HG02642 (cell line): ENCODE results near the gene DOC2A.

ENCODE experiments used
- ATAC-seq: cut with Tn5 transposase; IDR thresholded peaks from one replicate; pipeline ENCODE4 v1.9.1; 2021; ENCODE audit warnings: mild to moderate bottlenecking; ENCODE audit not compliant: unreplicated experiment, poor library complexity

Gene DOC2A

DNA sequence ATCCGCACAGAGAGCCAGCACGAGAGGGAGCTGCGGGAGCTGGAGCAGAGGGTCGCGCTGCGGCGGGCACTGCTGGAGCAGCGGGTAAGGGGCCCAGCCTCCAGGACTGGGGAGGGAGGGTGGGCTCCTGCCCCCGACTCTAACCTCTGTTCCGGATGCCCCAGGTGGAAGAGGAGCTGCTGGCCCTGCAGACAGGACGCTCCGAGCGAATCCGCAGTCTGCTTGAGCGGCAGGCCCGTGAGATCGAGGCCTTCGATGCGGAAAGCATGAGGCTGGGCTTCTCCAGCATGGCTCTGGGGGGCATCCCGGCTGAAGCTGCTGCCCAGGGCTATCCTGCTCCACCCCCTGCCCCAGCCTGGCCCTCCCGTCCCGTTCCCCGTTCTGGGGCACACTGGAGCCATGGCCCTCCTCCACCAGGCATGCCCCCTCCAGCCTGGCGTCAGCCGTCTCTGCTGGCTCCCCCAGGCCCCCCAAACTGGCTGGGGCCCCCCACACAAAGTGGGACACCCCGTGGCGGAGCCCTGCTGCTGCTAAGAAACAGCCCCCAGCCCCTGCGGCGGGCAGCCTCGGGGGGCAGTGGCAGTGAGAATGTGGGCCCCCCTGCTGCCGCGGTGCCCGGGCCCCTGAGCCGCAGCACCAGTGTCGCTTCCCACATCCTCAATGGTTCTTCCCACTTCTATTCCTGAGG is 19.8 kb downstream of the DOC2A start:
- ATAC-seq, result no peak

DNA sequence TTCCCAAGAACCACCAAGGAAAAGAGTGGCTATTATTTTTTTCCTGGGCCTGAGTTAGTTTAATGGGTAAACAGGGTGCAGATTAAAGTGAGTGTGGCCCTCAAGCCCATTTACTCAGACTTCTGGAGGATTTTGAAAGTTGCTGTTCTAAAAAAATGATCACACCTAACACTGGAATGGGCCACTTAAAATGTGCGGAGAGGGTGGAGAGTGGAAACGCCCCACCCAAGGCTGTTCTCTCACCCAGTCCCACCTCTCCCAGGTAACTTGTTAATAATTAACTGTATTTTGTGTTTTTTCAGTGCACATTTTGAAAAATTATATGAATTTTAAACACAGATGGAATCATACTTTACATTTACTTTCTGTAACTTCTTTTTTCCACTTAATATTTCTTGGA is 20.8 kb downstream of the DOC2A start:
- ATAC-seq, result no peak

DNA sequence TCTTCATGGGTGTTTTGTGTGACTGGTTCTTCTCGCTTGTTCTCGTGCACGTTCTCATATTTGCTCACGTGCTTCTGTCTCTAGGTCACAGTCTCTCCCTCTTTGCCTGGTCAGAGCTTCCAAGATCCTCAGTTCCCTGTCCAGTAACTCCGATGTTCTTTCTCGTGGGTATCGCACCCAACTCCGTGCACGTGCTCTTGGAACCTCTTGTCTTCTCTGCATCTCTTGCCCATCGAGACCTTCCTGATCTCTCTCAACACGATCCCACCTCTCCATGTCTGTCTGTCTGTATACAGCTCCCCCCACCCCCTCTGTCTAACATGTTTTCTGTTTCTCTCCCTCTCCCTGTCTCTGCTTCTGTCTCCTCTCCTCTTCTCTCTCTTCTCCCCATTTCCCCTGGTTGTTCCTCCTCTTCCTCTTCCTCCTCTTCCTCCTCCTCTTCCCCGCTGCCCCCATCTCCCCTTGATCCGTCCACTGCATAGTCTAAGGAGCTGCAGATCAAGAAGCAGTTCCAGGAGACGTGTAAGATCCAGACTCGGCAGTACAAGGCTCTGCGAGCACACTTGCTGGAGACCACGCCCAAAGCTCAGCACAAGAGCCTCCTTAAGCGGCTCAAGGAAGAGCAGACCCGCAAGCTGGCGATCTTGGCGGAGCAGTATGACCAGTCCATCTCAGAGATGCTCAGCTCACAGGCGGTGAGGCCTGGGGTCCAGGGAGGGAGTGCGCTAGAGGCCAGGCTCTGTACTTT is 21.5 kb downstream of the DOC2A start:
- no peak for ATAC-seq

DNA sequence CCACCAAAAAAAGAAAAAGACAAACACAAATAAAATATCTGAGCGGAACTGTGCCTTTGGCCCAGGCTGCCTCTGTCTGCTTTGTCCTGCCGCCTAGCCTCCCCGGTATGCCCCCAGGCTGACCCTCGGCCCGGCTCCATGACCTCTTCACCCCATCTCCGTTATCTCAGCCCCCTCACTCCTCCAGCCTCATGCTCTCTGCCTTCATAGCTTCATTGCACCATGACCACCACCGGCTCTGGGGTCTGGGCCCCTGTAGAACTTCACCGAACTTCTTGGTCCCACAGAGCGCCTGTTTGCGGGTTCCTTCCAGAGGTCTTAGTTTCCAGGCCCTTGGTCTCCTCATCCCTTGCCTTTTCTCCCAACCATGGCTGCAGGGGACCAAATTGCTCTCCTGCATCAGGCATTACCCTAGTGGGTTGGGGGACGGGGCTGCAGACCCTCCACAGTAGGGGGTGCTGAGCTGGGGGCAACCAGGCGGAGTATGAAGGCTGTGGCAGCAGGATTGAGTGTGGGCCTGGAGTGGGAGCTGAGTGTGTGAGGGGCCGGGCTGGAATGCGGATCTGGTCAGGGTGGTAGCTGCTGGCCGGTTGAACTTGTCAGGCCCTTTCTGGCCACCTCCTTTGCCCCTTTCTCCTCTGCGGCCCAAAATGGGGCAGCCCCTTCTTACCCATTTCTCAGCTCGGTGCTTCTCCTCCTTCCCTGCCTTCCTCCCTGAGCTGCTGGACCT is 22.3 kb downstream of the DOC2A start:
- ATAC-seq, result no peak

DNA sequence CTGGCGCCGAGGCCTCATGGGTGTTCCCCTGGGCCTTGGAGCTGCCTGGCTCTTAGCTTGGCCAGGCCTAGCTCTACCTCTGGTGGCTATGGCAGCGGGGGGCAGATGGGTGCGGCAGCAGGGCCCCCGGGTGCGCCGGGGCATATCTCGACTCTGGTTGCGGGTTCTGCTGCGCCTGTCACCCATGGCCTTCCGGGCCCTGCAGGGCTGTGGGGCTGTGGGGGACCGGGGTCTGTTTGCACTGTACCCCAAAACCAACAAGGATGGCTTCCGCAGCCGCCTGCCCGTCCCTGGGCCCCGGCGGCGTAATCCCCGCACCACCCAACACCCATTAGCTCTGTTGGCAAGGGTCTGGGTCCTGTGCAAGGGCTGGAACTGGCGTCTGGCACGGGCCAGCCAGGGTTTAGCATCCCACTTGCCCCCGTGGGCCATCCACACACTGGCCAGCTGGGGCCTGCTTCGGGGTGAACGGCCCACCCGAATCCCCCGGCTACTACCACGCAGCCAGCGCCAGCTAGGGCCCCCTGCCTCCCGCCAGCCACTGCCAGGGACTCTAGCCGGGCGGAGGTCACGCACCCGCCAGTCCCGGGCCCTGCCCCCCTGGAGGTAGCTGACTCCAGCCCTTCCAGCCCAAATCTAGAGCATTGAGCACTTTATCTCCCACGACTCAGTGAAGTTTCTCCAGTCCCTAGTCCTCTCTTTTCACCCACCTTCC is 23.3 kb downstream of the DOC2A start:
- ATAC-seq, result no peak

DNA sequence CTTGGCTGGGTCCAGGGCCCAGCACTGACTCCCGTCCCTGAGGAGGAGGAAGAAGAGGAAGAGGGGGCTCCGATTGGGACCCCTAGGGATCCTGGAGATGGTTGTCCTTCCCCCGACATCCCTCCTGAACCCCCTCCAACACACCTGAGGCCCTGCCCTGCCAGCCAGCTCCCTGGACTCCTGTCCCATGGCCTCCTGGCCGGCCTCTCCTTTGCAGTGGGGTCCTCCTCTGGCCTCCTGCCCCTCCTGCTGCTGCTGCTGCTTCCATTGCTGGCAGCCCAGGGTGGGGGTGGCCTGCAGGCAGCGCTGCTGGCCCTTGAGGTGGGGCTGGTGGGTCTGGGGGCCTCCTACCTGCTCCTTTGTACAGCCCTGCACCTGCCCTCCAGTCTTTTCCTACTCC is 23.9 kb downstream of the DOC2A start:
- no peak for ATAC-seq

DNA sequence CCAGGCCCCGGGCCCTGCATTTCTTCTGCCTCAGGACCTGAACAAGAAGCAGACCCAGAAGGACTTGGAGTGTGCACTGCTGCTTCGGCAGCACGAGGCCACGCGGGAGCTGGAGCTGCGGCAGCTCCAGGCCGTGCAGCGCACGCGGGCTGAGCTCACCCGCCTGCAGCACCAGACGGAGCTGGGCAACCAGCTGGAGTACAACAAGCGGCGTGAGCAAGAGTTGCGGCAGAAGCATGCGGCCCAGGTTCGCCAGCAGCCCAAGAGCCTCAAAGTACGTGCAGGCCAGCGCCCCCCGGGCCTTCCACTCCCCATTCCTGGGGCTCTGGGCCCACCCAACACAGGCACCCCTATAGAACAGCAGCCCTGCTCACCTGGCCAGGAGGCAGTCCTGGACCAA is 24.6 kb downstream of the DOC2A start:
- no peak for ATAC-seq

DNA sequence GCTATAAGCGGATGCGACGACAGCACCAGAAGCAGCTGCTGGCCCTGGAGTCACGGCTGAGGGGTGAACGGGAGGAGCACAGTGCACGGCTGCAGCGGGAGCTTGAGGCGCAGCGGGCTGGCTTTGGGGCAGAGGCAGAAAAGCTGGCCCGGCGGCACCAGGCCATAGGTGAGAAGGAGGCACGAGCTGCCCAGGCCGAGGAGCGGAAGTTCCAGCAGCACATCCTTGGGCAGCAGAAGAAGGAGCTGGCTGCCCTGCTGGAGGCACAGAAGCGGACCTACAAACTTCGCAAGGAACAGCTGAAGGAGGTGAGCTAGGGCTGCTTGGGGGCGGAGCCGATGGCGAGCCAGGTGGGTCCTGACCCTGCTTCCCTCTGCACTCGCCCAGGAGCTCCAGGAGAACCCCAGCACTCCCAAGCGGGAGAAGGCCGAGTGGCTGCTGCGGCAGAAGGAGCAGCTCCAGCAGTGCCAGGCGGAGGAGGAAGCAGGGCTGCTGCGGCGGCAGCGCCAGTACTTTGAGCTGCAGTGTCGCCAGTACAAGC is 25.5 kb downstream of the DOC2A start:
- ATAC-seq, result no peak

DNA sequence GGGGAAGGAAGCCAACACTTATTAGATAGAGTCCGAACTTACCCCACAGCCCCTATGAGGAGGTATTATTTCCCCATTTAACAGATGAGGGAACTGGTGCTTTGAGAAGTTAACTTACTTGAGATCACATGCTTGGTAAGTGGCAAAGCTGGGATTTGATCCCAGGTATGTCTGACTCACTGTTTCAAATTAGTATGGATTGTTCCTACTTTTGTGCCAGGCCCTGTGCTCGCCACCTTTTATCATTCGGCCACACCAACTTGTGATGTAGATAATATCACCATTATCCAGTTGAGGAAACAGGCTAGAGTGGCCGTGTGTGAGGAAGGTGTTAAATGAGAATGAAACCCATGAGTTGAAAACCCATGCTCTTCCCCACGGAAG is 26.1 kb downstream of the DOC2A start:
- ATAC-seq, result no peak

DNA sequence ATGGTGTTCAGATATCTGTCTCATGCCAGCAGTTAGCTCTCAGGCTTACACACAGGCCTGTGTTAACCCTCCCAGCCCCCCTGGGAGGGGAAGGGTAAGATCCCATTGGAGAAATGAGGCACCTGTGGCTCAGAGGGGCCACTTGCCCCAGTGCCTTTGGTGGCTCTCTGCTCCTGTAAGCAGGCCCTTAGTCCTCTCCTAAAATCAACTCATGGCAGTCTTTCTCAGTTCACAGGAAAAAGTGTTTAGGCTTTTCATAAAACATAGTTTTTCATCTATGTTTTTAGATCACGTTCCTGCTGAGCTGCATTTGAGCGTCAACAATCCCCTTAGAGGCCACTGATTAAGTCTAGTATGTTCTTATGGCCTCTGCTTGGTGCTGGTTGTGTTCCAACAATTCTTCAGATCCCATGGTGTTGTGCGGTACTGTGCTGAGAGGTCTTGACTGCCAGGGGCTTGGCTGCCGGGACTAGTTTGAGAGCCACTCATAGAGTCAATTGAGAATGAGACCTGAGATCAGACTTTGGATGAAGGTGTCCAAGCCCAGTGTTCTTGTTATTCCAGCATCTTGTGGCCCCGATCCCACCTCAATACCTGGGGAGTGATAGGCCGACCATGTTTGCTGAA is 26.6 kb downstream of the DOC2A start:
- ATAC-seq, result no peak

DNA sequence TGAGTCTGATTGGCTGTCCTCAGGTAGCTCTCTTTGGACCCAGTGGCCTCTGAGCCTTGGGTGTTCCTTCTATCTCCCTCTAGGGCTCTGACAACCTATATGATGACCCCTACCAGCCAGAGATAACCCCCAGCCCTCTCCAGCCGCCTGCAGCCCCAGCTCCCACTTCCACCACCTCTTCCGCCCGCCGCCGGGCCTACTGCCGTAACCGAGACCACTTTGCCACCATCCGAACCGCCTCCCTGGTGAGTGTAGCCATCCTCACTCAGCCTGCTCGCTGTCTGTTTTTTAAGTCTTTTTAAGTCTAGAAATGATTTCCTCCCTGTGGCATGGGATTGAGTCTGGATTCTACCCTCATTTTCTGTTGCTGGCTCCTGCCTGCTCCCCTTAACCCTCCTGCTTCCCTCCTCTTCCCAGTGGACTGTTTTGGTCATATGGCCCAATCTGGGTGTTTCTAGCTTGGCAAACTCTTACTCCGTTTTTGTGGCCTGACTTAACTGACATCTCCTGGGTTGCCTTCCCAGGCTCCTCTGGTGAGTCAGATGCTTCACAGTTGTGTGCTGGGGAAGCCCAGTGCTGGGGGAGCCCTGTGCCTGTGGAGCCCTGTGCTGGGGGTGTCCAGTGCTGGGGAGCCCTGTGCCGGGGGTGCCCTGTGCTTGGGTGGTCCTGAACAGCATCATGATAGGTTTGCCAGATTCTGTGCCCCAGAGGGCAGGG is 27.2 kb downstream of the DOC2A start:
- no peak for ATAC-seq

DNA sequence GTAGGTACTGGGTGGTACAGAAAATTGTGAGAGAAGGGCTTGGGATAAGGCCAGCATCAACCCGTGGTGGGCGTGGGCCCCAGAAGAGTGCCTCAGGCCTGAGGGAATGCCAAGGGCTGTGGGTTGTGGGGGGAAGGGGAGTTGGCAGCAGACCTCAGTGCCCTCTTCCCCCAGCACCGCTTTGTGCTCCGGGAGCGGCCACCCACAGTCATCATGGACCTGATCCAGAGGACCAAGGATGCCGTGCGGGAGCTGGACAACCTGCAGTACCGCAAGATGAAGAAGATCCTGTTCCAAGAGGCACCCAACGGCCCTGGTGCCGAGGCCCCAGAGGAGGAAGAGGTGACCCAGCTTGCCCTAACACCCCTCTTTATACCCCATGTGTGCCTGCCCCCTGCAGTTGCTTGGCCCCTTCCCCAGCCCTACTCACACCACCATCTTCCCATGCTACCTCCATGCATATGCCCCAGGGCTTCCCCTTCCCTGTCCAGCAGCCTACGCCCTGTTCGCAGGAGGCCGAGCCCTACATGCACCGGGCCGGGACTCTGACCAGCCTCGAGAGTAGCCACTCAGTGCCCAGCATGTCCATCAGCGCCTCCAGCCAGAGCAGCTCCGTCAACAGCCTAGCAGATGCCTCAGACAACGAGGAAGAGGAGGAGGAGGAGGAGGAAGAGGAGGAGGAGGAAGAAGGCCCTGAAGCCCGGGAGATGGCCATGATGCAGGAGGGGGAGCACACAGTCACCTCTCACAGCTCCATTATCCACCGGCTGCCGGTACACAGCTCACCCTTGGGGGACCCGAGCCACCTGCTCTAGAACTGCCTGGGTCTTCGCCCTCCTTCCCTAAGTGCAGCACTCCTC is 28.0 kb downstream of the DOC2A start:
- no peak for ATAC-seq

DNA sequence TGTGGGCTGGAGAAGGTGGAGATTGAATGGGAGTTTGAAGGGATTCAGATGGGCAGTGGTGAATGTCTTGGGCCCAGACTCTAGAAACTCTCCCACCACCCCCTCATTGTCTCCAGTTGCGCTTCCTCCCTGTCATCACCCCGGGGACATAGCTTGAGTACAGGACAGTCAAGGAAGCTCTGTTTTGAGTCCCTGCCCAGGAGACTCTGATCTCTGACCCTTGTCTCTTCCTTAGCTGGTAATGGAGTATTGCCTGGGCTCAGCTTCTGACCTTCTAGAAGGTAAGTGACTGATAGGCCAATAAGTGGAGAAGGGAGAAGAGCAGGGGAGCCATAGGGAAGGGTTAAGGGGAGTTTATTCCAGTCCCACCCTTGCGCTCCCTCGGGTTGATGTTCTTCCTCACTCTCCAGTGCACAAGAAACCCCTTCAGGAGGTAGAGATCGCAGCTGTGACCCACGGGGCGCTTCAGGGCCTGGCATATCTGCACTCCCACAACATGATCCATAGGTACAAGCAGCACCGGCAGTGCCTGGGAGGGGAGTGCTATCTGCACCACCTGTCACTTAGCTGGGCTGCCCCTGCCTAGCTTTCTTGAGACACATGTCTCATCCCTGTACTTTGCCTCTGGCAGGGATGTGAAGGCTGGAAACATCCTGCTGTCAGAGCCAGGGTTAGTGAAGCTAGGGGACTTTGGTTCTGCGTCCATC is 32.1 kb downstream of the DOC2A start:
- no peak for ATAC-seq

DNA sequence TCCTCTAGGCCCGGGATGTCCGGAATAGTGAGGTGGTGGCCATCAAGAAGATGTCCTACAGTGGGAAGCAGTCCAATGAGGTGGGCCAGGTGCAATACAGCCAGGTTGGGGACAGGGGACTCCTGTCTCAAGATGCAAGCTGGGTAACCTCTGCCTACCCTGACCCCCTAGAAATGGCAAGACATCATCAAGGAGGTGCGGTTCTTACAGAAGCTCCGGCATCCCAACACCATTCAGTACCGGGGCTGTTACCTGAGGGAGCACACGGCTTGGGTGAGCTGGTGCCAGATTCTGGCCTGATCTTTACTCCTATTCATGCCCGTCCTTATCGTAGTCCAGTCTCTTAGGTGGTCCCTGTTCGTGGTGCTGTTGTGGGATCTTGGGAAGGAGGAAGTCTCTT is 32.7 kb downstream of the DOC2A start:
- no peak for ATAC-seq

DNA sequence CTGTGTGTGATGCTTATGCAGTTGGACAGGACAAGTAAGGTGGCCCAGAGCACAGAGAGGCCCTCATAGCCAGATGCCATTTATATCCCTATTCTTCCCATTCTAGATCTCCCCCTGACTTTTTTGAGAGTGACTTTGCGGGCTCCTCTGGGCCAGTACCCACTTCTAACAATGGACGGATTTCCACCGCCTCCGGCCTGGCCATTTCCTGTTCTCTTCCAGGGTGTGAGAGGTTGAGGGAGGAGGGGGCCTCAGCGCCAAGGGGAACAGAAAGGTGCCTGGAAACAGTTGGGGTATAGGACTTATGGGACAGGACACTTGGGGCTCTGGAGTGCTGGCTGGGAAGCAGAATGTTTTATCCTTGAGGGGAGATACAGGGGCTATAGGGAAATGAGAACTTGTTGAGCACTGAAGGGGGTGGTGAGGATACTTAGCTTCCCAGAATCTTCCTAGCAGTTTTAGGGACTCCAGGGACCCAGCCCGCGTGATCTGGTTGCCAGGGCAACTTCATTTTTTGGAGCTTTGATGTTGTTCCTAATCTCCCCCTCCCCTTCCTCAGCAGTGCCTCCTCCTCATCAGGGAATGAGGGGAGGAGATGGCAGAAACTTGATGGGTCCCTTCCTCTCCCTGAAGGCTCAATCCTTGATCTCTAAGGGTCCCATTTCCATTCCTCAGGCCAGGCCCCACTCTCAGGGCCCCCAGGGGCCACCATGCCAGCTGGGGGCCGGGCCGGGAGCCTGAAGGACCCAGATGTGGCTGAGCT is 33.6 kb downstream of the DOC2A start:
- ATAC-seq, result no peak

DNA sequence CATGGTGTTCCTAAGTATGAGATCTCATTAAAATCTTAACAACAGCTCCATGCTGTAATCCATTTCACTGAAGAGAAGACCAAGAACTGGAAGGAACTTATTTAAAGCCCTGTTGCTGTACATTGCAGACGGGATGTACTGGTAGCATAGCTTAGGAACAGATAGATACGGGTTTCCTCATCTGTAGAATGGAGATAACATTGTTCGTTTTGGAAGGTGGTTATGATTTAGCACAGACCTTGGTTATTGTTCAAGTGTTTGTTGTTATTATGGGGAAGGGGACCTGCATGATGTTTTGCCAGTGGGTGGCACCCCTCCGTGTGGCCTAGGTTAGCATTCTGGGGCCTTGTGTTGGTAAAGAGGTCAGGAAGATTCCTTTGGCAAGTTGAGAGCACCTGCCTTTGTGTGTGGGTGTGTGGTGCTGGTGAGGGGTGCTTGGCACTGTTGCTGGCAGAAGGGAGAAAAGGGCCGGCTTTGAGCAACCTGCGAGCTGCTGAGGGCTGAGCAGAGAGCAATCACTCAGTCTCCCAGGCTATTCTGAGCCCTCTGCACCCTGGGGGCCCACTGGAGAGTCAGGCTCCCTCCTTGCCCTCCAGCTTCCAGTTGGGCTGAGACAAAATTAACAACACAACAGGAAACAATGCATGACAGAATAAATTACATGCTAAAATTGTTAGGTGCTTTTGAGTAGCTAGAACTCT is 34.9 kb downstream of the DOC2A start:
- ATAC-seq, result no peak

DNA sequence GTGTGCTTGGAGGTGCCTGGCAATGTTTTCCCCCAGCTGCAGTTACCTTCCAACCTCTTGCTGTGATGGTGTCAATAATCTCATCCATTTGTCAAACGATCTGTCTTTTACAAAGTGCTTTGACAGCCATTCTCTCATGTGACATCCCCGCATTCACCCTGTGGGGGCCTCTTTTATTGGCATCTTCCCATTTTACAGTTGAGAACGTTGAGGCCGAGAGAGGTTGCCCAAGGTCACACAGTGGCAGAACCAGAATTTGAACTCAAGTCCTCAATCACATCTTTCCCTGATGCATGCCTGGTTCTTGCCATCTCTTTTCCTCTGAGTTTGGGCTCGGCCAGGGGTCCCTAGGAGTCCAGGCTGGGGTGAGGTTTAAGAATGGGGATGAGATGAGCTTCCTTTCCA is 35.7 kb downstream of the DOC2A start:
- no peak for ATAC-seq
